A549 (cell line): Measurements from ENCODE around the gene ADCY2. TPM values are rescaled to one million over a fixed set of nuclear protein-coding genes. Genes with fewer than 3 reads are reported as not detected.

Experiments
- ATAC-seq, 2 experiments: fragments of 200-7000 bp in 1 of 2; fragments of >200 bp in 1 of 2; cut with Nextera tagmentation in 1 of 2; cut with Tn5 transposase in 1 of 2; 3 replicates each; pipeline versions ENCODE4 v1.8.0 to v1.9.1; 2018 to 2020; ENCODE audit warnings: mild to moderate bottlenecking in 1 of 2, moderate library complexity in 1 of 2
- CTCF ChIA-PET: fragments of 300-600 bp; sonication (Branson Sonifier 250); formaldehyde crosslinking; extraction: SDS; loops from one replicate; lab custom pipeline; 2021; ENCODE audit warnings: antibody characterized with exemption, inconsistent platforms; lab: Yijun Ruan, JAX
- POLR2A ChIA-PET: fragments of 350-600 bp; formaldehyde crosslinking; extraction: SDS; loops from one replicate; lab custom pipeline; 2021; ENCODE audit warnings: antibody characterized with exemption, inconsistent platforms; lab: Yijun Ruan, JAX
- DNase-seq, 2 experiments: peaks; one replicate each; pipeline versions ENCODE4 v3.0.0 to v3.0.0-alpha.2; 2011 to 2016; ENCODE audit warnings: low read depth in 1 of 2, low spot score in 1 of 2
- FAIRE-seq: peaks from 2 replicates; lab custom pipeline; 2011; peaks lifted over from hg19 to GRCh38; lab: Jason Lieb, UNC
- H3K27ac ChIP-seq, 2 experiments: fragments of >200 bp; sonication (Bioruptor Twin); formaldehyde crosslinking; 3 replicates each; pipeline ENCODE4 v1.5.1; 2016 to 2017
- H3K4me1 ChIP-seq: fragments of >200 bp; sonication (Bioruptor Twin); formaldehyde crosslinking; 3 replicates; pipeline ENCODE4 v1.6.1; 2016
- H3K4me2 ChIP-seq: fragments of >200 bp; sonication (Bioruptor Twin); formaldehyde crosslinking; 3 replicates; pipeline ENCODE4 v1.6.1; 2016
- H3K4me3 ChIP-seq: fragments of >200 bp; sonication (Bioruptor Twin); formaldehyde crosslinking; 3 replicates; pipeline ENCODE4 v1.5.1; 2016
- H3K9me3 ChIP-seq: fragments of >200 bp; sonication (Bioruptor Twin); formaldehyde crosslinking; 3 replicates; pipeline ENCODE4 v1.6.1; 2016
- CBX8 ChIP-seq: fragments of 200-600 bp; sonication (generic); IDR thresholded peaks from 2 replicates; pipeline ENCODE4 v1.6.1; 2016
- EHMT2 ChIP-seq: fragments of 200-600 bp; sonication (generic); IDR thresholded peaks from 2 replicates; pipeline ENCODE4 v1.6.1; 2016; ENCODE audit warnings: antibody characterized with exemption, low read depth, mild to moderate bottlenecking, moderate library complexity
- EP300 ChIP-seq, 2 experiments: fragments of >200 bp; sonication (Bioruptor Twin); formaldehyde crosslinking; IDR thresholded peaks; 2 replicates in 1 of 2; 3 replicates in 1 of 2; pipeline ENCODE4 v1.6.1; 2016 to 2017
- FOSL2 ChIP-seq, 2 experiments: fragments of 450-650 bp in 1 of 2; fragments of >200 bp in 1 of 2; sonication (Bioruptor Twin) in 1 of 2; formaldehyde crosslinking; IDR thresholded peaks; 2 replicates each; pipeline versions ENCODE4 v1.5.0 to v1.6.1; 2016 to 2020; ENCODE audit warnings: mild to moderate bottlenecking in 1 of 2, moderate library complexity in 1 of 2
- FOXS1 ChIP-seq: fragments of 250-450 bp; sonication (Bioruptor Pico); IDR thresholded peaks from 2 replicates; pipeline ENCODE4 v1.5.0; 2020; ENCODE audit warnings: mild to moderate bottlenecking, moderate library complexity
- GATA3 ChIP-seq: IDR thresholded peaks from 2 replicates; pipeline ENCODE4 v1.6.1; 2012; ENCODE audit warnings: borderline replicate concordance
- HDAC2 ChIP-seq: fragments of 200-600 bp; sonication (generic); IDR thresholded peaks from 2 replicates; pipeline ENCODE4 v1.6.1; 2016
- HEYL ChIP-seq: fragments of 250-450 bp; sonication (Bioruptor Pico); IDR thresholded peaks from 2 replicates; pipeline ENCODE4 v1.8.0; 2021; ENCODE audit warnings: mild to moderate bottlenecking, moderate library complexity
- KDM5A ChIP-seq: fragments of 200-600 bp; sonication (generic); IDR thresholded peaks from 2 replicates; pipeline ENCODE4 v1.6.1; 2016; ENCODE audit warnings: antibody characterized with exemption, mild to moderate bottlenecking
- MAFK ChIP-seq: fragments of 450-650 bp; IDR thresholded peaks from 2 replicates; pipeline ENCODE4 v1.6.1; 2014; ENCODE audit not compliant: partially characterized antibody
- MAZ ChIP-seq: fragments of 150-350 bp; IDR thresholded peaks from 2 replicates; pipeline ENCODE4 v1.6.1; 2014; ENCODE audit warnings: antibody characterized with exemption, low read depth, low read length, borderline replicate concordance
- NFE2L2 ChIP-seq: fragments of 150-350 bp; conservative IDR thresholded peaks from 2 replicates; pipeline ENCODE4 v1.6.1; 2014; ENCODE audit warnings: low read length
- PHF8 ChIP-seq: fragments of 200-600 bp; sonication (generic); IDR thresholded peaks from 2 replicates; pipeline ENCODE4 v1.6.1; 2016; ENCODE audit warnings: low read depth, mild to moderate bottlenecking, antibody characterized with exemption, moderate library complexity, borderline replicate concordance
- POLR2A ChIP-seq: IDR thresholded peaks from 2 replicates; pipeline ENCODE4 v1.6.1; 2012; ENCODE audit warnings: mild to moderate bottlenecking, low read length
- RCOR1 ChIP-seq: fragments of 150-350 bp; IDR thresholded peaks from 2 replicates; pipeline ENCODE4 v1.6.1; 2014; ENCODE audit warnings: antibody characterized with exemption, low read length, low read depth
- REST ChIP-seq: fragments of 200-600 bp; sonication (generic); IDR thresholded peaks from 2 replicates; pipeline ENCODE4 v1.6.1; 2016; ENCODE audit warnings: antibody characterized with exemption, mild to moderate bottlenecking, moderate library complexity
- RFX5 ChIP-seq: fragments of 450-650 bp; IDR thresholded peaks from 2 replicates; pipeline ENCODE4 v1.7.1; 2014; ENCODE audit warnings: antibody characterized with exemption, mild to moderate bottlenecking, moderate library complexity
- SREBF2 ChIP-seq: fragments of 450-650 bp; IDR thresholded peaks from 2 replicates; pipeline ENCODE4 v1.6.1; 2014; ENCODE audit warnings: mild to moderate bottlenecking, moderate library complexity
- USF2 ChIP-seq: fragments of 450-650 bp; IDR thresholded peaks from 2 replicates; pipeline ENCODE4 v1.6.1; 2014; ENCODE audit warnings: antibody characterized with exemption
- ZFP36 ChIP-seq: fragments of 450-650 bp; IDR thresholded peaks from 2 replicates; pipeline ENCODE4 v1.6.1; 2014; ENCODE audit warnings: borderline replicate concordance; ENCODE audit not compliant: partially characterized antibody
- ZNF302 ChIP-seq: fragments of 250-450 bp; sonication (Bioruptor Pico); IDR thresholded peaks from 2 replicates; pipeline ENCODE4 v1.9.0; 2021; ENCODE audit warnings: inconsistent platforms, mild to moderate bottlenecking, moderate library complexity
- WGBS: methylation state at CpG from one replicate; pipeline ENCODE4 v1.1.6; 2017; ENCODE audit errors: missing lambda C conversion rate; 5-methylcytosine and 5-hydroxymethylcytosine counted together
- polyA plus RNA-seq, 4 experiments: library from polyadenylated mRNA; depleted of rRNA in 3 of 4; stranded (reverse); fragments of >200 nt; fragmentation: RNase III in 1 of 4; extraction: RNeasy Plus Mini Kit Qiagen cat#74134 plus additional on column Dnase treatment in 1 of 4; gene quantifications; 2 replicates in 3 of 4; 3 replicates in 1 of 4; pipeline ENCODE4 v1.2.3, GENCODE V29; 2011 to 2017
- TF ChIP-seq, protein P1 (sequence below): fragments of >200 bp; sonication (Bioruptor Twin); formaldehyde crosslinking; IDR thresholded peaks from 2 replicates; pipeline ENCODE4 v1.6.1; 2016
- TF ChIP-seq, protein P2 (sequence below): fragments of >200 bp; sonication (Bioruptor Twin); formaldehyde crosslinking; IDR thresholded peaks from 3 replicates; pipeline ENCODE4 v1.5.1; 2016

The ADCY2 gene
- polyA plus RNA-seq, 2 of the 4 experiments (the other 2 are of a cell fraction) = not detected

GRCh38 chr5:7609726-7610125, 213.8 kb downstream of the ADCY2 start:
- no peaks in the 10 kb centered on the region for H3K4me1 ChIP-seq
- no peak overlapping the region for H3K27ac ChIP-seq
- POLR2A ChIA-PET = no interaction called here
- H3K9me3 ChIP-seq = no peaks in the 10 kb centered on the region
- no peak for ATAC-seq
- H3K4me2 ChIP-seq = no peak overlapping the region
- DNase-seq = no peak
- TF ChIP-seq NFE2L2 (no peak), RFX5 (no peak)
- 0% methylated on average over 1 of the region's 1 CpG for WGBS
- no peak overlapping the region for H3K4me3 ChIP-seq
- CTCF ChIA-PET = no interaction called here
- no peak for FAIRE-seq

DNA sequence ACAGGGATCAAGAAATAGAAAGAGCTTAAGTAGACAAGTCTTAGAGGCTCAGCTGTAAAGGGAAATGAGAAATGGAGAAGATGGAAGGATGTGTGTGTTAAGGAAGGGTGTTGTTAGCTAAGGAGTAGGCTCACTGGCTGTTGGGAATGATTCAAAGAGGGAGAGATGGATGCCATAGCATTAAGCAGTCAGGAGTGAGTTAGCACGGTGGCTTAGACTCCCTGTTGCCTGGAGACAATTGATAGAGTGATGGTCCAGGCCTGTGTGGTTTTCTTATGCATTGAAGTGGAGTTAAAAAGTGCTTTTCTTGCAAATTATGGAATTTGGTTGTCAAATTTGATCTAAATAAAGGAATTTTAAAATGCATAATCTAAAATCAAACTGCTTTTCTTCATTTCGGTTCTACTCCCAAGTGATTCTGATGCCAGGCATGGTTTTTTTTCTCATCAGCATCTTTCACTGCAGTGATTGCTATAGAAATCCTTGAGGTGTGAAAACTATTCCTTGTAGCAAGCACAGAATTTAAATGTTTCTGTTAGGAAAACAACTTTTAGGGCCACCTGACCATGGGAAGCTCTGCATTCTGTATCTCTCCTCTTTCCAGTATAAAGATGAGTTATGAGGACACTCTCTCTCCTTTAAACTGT, 214.7 kb downstream of the ADCY2 start:
- 5% methylated on average over 2 of the region's 2 CpGs for WGBS
- CTCF ChIA-PET = no interaction called here

DNA sequence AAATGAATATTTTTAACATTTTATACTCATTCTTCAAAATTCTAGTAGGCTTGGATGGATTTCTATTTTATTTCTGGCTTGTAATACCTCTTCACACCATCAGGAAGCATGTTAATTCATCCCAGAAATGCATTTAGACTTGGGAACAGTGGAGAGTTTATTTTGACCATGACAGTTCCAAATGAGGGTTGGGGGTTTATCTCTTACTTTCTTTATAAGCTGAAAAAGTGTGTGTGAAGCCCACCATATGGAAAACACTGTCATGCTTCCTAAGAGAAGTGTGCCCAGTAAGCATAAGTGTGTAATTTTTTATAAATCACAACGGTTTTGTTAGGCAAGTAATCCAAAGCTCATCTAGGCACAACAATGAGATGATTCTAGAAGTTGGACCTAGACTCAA, 215.6 kb downstream of the ADCY2 start:
- ATAC-seq (no peak), FAIRE-seq (no peak), DNase-seq (no peak)
- Histone ChIP-seq H3K9me3 (no peaks in the 10 kb centered on the region), H3K27ac (no peak overlapping the region), H3K4me1 (no peaks in the 10 kb centered on the region), H3K4me2 (no peak overlapping the region), H3K4me3 (no peak overlapping the region)
- ChIA-PET CTCF (no interaction called here), POLR2A (no interaction called here)
- WGBS = 0% methylated on average over 1 of the region's 1 CpG
- TF ChIP-seq PHF8 (no peak), KDM5A (no peak), SREBF2 (no peak), HDAC2 (no peak), HEYL (CRISPR knock-in tag) (no peak), CBX8 (no peak), ZNF302 (CRISPR knock-in tag) (no peak), ZFP36 (no peak), FOXS1 (CRISPR knock-in tag) (no peak), EHMT2 (no peak), MAZ (no peak)
- TF ChIP-seq, all 56 proteins: peak for 0

More for the DNA sequence above, 214.7 kb downstream of the ADCY2 start:
- DNase-seq = no peak
- POLR2A ChIA-PET = no interaction called here
- H3K4me1 ChIP-seq = no peaks in the 10 kb centered on the region
- H3K4me2 ChIP-seq = no peak overlapping the region
- no peak for TF ChIP-seq SREBF2
- peak; percentile 26 for TF ChIP-seq MAFK
- no peak for ATAC-seq
- H3K4me3 ChIP-seq = no peak overlapping the region
- no peaks in the 10 kb centered on the region for H3K9me3 ChIP-seq
- H3K27ac ChIP-seq = no peak overlapping the region
- FAIRE-seq = no peak

GRCh38 chr5:7615566-7616061, 219.7 kb downstream of the ADCY2 start:
- no peaks in the 10 kb centered on the region for H3K4me1 ChIP-seq
- TF ChIP-seq ZNF302 (CRISPR knock-in tag) = no peak
- no peak for TF ChIP-seq REST
- TF ChIP-seq GATA3 = no peak
- TF ChIP-seq EP300 (IDR thresholded peaks at IDR 0.05) = no peak
- TF ChIP-seq, protein P1, sequence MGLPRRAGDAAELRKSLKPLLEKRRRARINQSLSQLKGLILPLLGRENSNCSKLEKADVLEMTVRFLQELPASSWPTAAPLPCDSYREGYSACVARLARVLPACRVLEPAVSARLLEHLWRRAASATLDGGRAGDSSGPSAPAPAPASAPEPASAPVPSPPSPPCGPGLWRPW = no peak
- TF ChIP-seq FOSL2 (IDR thresholded peaks at IDR 0.05) = no peak
- no peak for TF ChIP-seq FOSL2 (CRISPR knock-in tag; IDR thresholded peaks at IDR 0.05)
- no peak for TF ChIP-seq USF2
- TF ChIP-seq ZFP36 = no peak
- TF ChIP-seq POLR2A = no peak
- TF ChIP-seq, protein P2, sequence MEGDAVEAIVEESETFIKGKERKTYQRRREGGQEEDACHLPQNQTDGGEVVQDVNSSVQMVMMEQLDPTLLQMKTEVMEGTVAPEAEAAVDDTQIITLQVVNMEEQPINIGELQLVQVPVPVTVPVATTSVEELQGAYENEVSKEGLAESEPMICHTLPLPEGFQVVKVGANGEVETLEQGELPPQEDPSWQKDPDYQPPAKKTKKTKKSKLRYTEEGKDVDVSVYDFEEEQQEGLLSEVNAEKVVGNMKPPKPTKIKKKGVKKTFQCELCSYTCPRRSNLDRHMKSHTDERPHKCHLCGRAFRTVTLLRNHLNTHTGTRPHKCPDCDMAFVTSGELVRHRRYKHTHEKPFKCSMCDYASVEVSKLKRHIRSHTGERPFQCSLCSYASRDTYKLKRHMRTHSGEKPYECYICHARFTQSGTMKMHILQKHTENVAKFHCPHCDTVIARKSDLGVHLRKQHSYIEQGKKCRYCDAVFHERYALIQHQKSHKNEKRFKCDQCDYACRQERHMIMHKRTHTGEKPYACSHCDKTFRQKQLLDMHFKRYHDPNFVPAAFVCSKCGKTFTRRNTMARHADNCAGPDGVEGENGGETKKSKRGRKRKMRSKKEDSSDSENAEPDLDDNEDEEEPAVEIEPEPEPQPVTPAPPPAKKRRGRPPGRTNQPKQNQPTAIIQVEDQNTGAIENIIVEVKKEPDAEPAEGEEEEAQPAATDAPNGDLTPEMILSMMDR = no peak
- TF ChIP-seq RCOR1 = no peak
- DNase-seq = no peak
- ChIA-PET POLR2A (no interaction called here), CTCF (no interaction called here)
- H3K9me3 ChIP-seq = no peaks in the 10 kb centered on the region
- ATAC-seq = no peak
- H3K4me2 ChIP-seq = no peak overlapping the region
- H3K4me3 ChIP-seq = no peak overlapping the region
- H3K27ac ChIP-seq = no peak overlapping the region
- 1% methylated on average over 2 of the region's 2 CpGs for WGBS
- FAIRE-seq = no peak
